Measurements from ENCODE around the gene QSOX1.

DNA sequence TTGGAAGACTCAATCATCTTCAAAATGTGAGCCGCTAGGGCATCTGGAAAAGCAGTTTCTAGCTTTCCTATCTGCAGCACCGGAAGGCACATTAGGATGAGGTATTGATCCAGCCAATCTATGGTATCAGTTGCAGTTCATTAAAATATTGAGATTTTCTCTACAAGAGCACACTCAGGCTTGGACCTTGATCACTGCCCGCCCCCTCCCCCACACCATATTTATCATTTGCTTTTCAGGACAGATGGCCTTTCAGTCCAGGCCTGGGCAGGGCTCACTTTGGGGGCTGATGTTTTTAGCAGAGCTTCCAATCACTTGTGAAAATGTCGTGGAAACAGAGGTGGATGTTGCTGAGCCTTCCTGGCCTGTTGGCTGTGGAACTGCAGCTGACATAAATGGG, 92.9 kb downstream of the QSOX1 start:
- TF ChIP-seq, protein P1, sequence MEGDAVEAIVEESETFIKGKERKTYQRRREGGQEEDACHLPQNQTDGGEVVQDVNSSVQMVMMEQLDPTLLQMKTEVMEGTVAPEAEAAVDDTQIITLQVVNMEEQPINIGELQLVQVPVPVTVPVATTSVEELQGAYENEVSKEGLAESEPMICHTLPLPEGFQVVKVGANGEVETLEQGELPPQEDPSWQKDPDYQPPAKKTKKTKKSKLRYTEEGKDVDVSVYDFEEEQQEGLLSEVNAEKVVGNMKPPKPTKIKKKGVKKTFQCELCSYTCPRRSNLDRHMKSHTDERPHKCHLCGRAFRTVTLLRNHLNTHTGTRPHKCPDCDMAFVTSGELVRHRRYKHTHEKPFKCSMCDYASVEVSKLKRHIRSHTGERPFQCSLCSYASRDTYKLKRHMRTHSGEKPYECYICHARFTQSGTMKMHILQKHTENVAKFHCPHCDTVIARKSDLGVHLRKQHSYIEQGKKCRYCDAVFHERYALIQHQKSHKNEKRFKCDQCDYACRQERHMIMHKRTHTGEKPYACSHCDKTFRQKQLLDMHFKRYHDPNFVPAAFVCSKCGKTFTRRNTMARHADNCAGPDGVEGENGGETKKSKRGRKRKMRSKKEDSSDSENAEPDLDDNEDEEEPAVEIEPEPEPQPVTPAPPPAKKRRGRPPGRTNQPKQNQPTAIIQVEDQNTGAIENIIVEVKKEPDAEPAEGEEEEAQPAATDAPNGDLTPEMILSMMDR (conservative IDR thresholded peaks at IDR 0.05; ENCODE audit: low read depth, low read length), result no peak
- no peak for TF ChIP-seq EZH2 (IDR thresholded peaks at IDR 0.05; ENCODE audit: borderline replicate concordance, low read depth, low read length, poor library complexity, severe bottlenecking)
